Glomerular endothelial cell (primary cell): Measurements from ENCODE around the gene B4GALT1. TPM values are rescaled to one million over a fixed set of nuclear protein-coding genes. Genes with fewer than 3 reads are reported as not detected.

ENCODE experiments used
- DNase-seq: peaks from one replicate; pipeline ENCODE4 v3.0.0-alpha.2; 2011; ENCODE audit warnings: low read depth, low spot score; ENCODE audit errors: extremely low read depth
- total RNA-seq: library from RNA; depleted of rRNA; stranded (reverse); fragments of >200 nt; gene quantifications from 2 replicates; pipeline ENCODE4 v1.2.3, GENCODE V29; 2015

The B4GALT1 gene
- total RNA-seq, 1 donor from 2014 or later = 71.0 TPM

DNA sequence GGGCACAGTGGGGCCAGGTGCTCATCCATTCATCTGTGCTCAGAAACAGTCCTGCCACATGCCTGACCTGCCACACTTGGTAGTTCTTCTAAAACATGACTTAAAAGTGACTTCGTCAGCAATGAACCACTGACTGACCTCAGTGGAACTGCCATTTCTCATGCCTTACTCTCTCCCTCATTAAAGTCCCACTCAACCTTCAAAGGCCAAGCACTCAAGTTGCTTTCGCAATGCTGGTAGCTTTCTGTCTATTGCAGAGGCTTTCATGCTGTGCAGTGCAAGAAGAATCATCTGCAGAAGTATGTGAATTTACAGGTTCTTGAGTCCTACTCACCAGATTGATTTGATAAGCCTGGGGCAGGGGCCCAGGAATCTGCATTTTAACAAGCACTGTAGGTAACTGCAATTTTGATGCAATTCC, 23.9 kb downstream of the B4GALT1 start:
- DNase-seq = no peak

DNA sequence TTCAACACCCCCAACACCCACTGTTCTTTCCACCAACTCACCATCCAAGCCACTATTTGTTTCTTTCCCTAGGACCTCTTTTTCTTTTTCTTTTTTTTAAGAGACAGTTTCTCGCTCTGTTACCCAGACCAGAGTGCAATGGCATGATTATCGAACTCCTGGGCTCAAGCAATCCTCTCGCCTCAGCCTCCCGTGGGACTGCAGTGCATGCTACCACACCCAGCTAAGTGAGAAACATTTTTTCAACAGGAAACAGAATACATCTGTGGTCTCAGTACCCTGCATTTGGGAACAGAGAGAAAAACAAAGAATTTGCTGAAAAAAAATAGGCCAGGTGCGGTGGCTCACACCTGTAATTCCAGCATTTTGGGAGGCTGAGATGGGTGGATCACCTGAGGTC, 24.6 kb downstream of the B4GALT1 start:
- no peak for DNase-seq

DNA sequence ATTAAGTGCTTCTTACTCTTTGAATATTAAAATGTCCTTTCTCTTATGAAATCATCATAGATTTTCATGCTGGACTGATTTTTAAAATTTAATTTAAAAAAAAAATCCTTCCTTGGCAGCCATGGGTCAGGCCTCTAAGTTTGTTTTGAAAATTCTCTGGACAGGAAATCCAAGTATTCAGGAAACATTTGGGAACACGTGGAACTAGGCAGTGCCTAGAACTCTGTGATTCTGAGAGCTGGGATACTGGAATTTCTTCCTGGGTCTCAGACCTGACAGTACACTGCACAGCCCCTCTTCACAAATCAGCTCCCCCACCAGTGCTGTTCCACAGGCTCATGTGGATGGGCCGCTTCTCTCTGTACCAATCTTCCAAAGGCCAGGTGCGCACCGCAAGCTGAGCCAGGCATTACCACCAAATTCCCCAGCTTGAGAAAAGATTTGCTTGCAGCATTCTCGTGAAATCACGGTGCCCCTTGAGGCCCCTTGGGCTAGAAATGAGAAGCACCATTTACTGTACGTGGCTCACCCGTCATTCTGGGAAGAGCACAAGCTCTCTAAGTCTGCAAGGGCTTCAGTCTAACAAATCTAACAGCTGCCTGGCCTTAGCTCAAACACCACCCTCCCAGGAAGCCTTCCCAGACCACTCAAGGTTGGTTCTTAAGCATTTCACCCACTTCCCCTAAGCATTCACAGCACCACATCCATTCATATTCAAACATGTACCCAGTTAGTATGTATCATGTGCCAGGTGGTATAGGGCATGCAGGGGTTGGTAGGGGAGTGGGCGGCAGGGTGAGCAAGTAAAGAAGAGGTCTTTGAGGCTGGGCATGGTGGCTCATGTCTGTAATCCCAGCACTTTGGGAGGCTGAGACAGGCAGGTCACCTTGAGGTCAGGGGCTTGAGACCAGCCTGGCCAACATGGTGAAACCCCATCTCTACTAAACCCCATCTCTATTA, 26.5 kb downstream of the B4GALT1 start:
- no peak for DNase-seq

DNA sequence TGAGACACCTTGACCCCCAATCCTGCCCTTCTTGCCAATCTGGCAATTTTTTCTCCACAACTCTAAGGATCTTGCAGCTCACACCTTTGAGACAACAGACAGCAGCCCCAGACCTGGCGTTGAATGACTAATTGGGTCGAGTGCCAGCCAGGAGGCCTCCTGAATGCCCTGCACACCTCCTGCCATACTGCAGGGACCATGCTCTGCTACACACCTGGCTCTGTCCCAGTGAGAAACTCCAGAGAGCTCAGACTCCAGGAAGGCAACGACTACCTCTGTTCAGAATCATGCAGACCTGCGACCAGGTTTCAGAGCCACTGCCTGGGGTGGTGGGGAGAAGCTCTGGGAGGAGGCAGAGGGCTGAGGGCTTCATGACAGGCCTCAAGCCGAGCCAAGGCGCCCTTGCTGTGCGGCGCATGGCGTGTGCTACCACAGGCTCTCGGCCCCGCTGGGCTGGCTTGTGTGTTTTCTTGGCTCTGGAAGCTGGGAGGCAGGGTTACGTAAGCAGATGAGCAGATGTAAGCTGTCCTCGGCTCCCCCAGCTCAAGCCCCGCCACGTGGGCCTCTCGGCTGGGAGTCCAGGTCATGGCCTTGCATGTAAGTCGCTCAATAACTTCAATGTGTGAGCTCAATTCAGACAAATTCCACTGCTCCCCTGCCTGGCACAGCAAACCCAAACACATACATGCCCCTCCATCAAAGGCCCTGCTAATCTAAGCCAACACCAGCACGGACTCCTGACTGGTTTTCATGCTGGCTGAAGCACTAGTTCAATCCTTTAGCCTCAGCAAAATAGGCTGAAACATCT, 27.5 kb downstream of the B4GALT1 start:
- DNase-seq = no peak

DNA sequence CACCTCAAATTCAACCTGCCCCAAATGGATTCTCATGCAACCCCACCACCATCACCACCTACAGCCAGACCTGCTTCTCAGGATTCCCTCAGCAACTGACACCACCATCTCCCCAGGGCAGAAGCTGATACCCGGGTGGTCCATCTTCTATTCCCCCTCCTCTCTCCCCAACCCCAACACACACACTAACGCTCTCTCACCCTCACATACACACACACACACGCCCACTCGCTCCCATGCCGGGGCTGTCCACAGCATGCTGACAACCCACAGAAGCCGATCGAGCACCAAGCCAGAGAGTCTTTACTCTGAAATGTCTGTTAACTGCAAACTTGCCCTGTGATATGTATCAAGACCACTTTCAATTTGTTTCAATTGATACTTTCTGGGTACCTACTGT, 28.4 kb downstream of the B4GALT1 start:
- DNase-seq = no peak

DNA sequence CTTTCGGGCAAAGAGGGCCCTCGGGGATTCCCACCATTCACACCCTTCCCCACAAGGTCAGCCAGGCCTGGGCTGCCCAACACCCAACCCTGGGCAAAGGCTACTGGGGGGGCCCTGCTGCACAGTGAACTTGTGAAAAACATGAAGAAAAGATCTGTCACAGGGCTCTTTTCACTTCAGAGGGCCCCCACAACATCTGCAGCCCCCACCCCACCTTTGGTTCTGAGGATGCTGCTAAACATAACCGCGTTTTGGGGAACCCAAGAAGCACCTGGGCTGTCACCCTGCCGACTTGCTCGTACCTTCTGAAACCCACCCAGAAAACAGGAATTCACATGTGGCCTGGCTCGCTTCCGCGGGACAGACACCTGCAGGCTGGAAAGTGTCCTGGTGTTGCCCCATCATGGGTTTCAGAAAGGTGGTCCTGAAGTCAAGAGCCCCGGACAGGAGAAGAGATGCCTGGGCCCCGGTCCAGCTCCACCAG, 29.3 kb downstream of the B4GALT1 start:
- DNase-seq = no peak

DNA sequence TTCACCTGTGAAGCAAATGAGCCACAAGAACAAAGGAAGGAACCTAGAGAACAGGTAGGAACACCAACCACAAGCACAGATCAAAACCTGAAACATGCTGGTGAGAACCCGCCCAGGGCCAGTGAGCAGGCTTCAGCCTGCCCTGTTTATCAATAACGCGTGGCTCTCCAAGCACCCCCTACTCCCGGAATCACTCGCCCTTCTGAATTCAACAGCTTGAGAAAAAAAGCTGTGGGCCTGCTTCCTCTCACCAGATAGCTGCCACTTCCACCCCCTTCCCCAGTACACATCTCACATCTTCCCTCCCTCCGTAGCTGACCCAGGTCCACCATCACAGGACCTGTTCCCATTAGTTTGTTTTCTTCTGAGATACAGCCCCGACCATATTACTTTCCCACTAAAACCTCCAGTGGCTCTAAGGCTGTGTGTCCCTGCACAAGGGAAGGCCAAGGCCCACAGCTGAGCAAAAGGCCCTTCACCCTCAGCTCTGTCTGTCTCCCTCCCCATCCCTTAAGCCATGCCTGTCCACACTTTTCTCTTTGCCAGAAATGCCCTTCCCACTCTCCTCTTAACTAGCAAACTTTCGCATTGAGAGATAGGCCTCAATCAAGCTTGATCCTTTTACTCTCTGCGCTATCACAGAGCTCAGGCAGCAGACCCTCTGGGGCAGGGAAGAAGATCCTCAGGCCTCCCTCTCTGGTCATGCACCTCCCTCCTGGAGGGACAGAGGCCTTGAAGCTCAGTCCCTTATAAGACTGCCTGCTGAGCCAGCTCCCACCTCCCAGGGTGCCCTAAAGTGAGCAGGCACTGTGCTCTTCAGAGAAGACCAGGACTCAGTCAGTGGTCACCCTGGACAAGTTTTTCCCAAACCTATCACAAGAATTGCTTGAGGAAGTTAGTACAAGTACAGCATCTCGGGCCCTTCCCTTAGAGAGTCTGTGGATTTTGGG, 30.1 kb downstream of the B4GALT1 start:
- no peak for DNase-seq

DNA sequence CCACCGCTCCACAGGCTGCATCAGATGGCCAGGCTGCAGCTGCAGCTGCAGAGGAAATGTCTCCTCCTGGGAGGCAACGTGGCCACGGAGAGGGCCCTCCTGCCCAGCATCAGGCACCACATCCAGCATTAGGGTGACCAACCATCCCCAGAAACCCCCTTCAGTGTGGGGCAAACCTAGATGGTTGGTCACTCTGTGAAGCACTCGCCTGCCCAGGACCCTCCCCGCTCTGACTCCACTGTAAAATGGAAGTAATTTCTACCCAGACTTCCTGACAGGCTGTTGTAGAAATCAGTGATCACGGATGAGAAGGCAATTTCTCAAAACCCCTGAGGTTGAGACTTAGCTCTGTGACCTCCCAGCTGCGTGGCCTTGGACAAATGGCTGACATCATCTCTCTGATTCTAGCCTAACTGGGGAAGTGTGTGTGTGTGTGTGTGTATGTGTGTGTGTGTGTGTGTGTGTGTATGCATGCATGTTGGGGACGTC, 31.6 kb downstream of the B4GALT1 start:
- DNase-seq = no peak

DNA sequence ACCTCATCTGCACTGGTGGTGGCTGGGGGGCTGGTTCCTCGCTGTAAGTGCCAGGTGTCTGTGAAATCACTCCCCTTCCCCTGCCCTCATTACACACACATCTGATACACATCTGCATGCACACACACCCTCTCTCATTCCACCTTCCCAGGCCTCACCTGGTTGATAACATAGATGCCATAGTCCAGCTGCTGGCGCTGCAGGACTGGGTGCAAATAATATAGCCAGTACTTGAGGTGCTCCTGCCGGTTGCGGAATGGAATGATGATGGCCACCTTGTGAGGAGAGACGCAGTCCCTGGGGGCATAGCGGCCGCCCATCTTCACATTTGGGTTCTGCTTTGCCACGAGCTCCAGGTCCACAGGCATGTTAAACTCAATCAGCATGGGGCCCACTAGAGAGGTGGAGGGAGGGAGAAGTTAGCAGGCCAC, 32.1 kb downstream of the B4GALT1 start:
- no peak for DNase-seq

DNA sequence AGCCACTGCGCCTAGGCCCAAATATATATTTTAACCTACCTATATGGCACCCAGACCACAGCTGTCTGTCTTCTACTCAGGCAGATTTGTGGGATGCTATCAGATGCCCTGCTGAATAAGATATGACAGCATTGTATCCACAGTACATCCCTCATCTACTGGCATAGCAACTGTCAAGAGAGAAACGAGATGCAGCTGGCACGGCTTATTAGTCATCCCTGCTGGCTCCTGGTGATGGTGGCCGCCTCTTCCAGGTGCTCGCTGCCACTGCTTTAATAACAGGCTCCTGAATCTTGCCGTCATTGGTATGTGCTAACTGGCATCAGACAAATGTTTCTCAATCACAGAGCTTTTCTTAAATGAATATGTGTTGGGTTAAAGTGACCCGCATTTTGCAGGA, 34.0 kb downstream of the B4GALT1 start:
- no peak for DNase-seq

DNA sequence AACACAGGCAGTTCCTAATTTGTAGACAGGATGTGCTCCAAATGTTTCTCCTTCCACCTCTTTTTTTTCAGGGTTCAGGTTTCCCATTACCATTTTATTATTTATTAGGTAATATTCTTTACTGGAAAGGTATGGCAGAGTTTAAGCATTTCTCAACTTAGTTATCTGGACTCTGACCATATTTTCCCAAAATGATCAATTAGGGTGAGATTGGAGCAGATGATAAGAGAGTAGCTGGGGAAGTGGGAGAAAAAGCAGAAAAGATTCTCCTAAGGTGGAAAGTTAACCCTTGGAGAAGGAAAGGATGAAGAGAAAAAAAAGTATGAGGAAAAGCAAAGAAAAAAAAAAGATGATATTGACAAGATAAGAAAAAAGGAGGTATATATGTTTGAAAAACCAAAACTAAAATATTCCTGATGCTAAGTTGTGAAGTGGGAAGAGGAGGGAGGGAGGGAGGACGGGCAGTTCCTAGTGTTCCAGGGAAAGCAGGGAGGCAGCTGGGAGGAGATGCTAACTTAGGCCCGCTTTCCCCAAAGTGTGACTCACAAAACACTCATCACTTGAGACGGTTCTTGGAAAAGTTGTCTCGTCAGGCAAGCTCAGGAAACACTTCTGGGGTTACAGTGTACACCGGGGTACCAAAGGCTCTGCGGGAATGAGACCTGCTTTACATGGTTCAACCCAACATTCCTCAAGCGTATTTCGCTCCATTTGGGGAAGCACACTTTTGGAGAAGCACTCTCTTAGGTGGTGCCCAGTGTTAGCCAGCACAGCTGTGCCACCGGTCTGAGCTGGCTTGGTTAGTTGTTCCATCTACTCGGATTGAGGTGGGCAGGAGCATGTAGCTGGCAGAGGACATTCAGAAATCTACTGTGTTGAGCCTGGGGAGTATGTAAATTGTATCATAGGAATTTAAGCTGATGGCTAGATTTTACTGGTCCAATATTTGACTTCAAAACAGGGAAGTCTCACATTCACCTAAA, 35.1 kb downstream of the B4GALT1 start:
- DNase-seq = no peak

DNA sequence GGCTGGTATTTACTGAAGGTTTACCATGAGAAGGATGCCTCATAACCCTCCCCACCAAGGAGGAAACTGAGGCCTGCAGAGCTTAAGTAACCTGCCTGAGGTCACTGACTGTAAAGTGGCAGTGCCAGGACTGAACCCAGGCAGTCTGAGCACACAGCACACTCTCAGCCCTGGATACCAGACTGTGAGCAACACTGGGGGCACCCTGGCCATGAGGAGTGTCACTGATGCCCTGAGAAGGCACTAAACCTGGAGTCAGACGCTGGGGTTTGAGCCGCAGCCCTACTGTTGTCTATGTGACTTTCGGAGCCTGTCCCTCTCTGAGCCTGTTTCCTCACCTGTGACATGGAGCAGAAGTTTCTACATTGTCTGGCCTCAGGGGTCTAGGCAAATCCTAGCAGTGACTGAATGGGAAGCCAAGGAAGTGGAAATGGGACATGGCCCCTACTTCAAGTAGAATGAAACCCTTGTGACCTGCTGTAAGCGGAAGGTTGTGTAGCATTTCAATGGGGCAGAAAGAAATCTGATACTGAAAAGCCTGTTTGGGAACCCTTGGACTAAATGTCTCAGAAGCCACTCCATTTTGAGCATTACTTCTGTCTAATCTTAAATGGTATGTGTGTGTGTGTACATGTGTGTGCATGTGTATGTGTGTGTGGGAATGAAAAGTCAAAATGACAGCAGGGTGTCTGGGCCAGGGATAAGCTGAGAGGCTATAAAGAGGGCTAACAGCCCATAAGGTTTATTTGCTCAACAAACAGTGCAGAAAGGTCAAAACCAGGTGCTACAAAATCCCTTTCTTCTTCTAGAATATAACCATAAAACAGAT, 36.0 kb downstream of the B4GALT1 start:
- DNase-seq = no peak

DNA sequence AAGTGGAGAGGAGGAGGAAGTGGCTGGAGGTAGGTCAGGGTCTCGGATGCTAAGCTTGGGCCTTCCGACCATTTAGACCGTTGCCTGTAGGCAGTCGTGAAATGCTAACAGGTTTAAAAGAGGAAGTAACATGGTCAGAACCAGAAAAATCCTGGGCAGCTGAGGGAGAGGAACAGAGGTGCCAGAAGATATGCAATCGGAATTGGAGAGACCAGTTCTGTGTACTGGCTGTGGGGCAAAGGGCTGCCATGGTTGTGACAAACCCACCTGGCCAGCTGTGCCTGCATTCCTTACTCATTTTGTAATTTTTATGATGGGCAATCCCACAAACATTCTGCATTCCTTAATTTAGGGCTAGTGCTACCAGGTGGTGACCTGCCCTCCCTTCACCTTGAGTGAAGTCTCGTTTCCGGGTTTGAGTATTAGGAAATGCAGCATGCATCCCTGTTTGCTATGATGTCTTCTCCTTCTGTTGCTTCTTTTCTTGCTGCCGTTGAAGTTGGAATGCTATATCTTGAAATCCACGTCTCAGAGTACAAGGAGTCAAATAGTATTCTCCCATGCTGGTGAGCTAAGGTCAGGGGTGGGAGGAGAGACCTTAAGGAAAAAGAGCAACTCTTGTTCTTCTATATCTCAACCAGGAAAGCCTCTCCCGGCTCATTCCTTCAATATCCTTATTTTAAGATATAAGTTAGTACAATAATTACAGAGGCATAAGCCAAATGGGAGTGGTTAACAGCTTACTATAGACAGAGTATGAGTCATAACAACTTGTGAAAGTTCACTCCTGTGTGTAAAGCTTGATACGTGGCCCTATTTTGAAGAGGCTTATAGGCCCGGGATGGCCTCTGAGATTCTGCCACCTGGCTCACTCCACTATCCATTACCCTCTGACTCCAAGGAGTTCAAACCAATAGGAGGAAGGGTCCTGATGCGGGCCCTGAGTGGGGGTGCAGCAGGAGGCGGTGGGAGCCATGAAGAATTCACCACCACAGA, 37.0 kb downstream of the B4GALT1 start:
- no peak for DNase-seq

DNA sequence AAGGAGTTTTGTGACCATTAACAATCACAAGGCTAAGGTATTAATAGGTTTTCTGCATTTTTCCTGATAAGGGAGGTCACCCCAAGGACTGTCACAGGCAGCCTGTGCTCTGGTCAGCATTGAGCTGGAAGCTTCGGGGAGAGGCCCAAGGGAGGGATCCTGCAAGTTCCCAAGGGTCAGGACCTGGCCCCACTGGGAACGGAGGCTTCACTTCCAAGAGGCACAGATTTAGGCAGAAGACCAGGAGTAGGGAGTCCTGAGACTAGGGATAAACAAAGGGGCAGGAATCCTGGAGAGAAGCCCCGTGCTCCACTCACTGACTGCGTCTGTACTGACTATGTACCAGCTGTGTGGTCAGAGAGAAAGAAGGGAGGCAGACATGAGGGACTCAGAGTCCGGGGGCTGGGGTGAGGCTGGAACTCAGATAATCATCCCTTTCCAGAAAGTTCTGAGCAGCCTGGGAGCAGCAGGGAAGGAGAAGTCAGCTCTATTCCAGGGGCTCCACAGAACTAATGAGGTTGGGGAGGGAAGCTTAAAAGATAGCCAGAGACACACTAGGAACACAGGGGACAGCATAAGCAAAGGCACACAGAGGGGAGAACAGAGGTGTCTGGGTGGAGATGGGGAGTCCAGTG, 37.8 kb downstream of the B4GALT1 start:
- DNase-seq = no peak

DNA sequence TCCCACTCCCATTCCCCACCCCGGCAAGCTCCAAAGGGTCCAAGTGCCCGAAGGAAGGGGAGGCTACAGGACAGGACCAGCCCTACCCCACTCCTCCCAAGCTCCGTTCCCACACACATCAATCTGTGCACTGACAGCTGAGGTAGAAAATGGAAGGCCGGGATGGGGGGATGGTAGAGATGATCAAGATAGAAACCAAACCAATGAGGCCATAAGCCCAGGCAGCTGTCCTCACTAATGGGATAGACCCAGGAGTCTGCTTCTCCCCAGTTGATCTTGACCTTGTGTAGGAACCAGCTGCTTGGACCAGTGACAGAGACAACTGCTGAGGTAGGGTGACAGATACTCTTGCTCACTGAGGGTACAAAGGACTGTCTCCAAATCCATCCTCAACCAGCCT, 38.6 kb downstream of the B4GALT1 start:
- no peak for DNase-seq

DNA sequence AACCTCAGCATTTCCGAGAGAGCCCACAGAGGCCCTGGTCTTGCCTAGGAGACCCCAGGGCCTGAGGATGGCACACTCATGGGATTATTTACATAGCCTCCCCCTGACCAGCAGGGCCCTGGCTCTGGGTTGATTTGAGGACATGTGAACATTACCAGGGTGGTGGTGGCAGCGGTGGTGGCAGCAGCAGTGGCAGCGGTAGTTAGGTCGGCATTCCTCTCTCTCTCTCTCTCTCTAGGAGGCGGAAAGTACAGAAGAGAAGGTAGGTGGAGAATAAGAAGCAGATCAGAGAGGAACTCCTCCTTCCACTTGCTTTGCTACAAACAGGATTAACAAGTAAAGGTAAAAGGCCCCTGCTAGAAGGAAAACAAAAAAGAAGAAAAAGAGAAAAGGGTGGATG, 39.3 kb downstream of the B4GALT1 start:
- DNase-seq = no peak
